OCI-LY7 (cell line): Measurements from ENCODE around the gene CORO6. TPM values are rescaled to one million over a fixed set of nuclear protein-coding genes. Genes with fewer than 3 reads are reported as not detected.

ENCODE experiments used
- BruUV-seq: library from RNA; stranded (reverse); fragments of 400-500 nt; replicated peaks from 2 replicates; lab custom pipeline; 2021; lab: Mats Ljungman, UMichigan
- CTCF ChIA-PET: fragments of 300-600 bp; sonication (Branson Sonifier 250); formaldehyde crosslinking; loops from one replicate; lab custom pipeline; 2022; ENCODE audit warnings: antibody characterized with exemption; ENCODE audit not compliant: unreplicated experiment; lab: Charles Lee
- POLR2A ChIA-PET: fragments of 300-600 bp; sonication (Branson Sonifier 250); formaldehyde crosslinking; loops from one replicate; lab custom pipeline; 2022; ENCODE audit warnings: antibody characterized with exemption; lab: Charles Lee
- DNase-seq: peaks from one replicate; pipeline ENCODE4 v3.0.0-alpha.2; 2015; ENCODE audit warnings: low spot score
- H2AFZ ChIP-seq: fragments of 200-600 bp; sonication (generic), shearing (Covaris generic); 2 replicates; pipeline ENCODE4 v1.6.1; 2014; ENCODE audit warnings: mild to moderate bottlenecking, antibody characterized with exemption, low read length, moderate library complexity
- H3K27ac ChIP-seq: fragments of 200-600 bp; sonication (generic); 2 replicates; pipeline ENCODE4 v1.5.1; 2014; ENCODE audit warnings: mixed run types, low read depth, mild to moderate bottlenecking, moderate library complexity, low read length, inconsistent platforms; ENCODE audit not compliant: poor library complexity, severe bottlenecking
- H3K36me3 ChIP-seq: fragments of 200-600 bp; sonication (generic); 2 replicates; pipeline ENCODE4 v1.6.1; 2014; ENCODE audit warnings: mild to moderate bottlenecking, antibody characterized with exemption, low read length, moderate library complexity, mixed read lengths; ENCODE audit not compliant: insufficient read depth
- H3K4me1 ChIP-seq: fragments of 200-600 bp; sonication (generic); 2 replicates; pipeline ENCODE4 v1.5.1; 2014; ENCODE audit warnings: mild to moderate bottlenecking, low read length; ENCODE audit not compliant: insufficient read depth, poor library complexity, severe bottlenecking
- H3K4me2 ChIP-seq: fragments of 200-600 bp; sonication (generic); 2 replicates; pipeline ENCODE4 v1.6.1; 2014; ENCODE audit warnings: mild to moderate bottlenecking, low read length
- H3K4me3 ChIP-seq: fragments of 200-600 bp; sonication (generic); 2 replicates; pipeline ENCODE4 v1.5.1; 2014; ENCODE audit warnings: mild to moderate bottlenecking, low read depth, low read length; ENCODE audit not compliant: poor library complexity, severe bottlenecking
- H3K79me2 ChIP-seq: fragments of 200-600 bp; sonication (generic); 2 replicates; pipeline ENCODE4 v1.6.1; 2016; ENCODE audit warnings: low read depth, mild to moderate bottlenecking, low read length, moderate library complexity, mixed read lengths; ENCODE audit not compliant: insufficient read depth
- H3K9me2 ChIP-seq: fragments of 200-600 bp; sonication (generic); 2 replicates; pipeline ENCODE4 v1.6.1; 2016; ENCODE audit warnings: mild to moderate bottlenecking, low read length, mixed read lengths; ENCODE audit not compliant: insufficient read depth
- H3K9me3 ChIP-seq: fragments of 200-600 bp; sonication (generic); 2 replicates; pipeline ENCODE4 v1.6.1; 2014; ENCODE audit warnings: mild to moderate bottlenecking, mixed run types, low read length, mixed read lengths
- H4K20me1 ChIP-seq: fragments of 200-600 bp; sonication (generic); 2 replicates; pipeline ENCODE4 v1.6.1; 2014; ENCODE audit warnings: mild to moderate bottlenecking, antibody characterized with exemption, low read length, moderate library complexity, mixed read lengths; ENCODE audit not compliant: insufficient read depth
- EZH2phosphoT487 ChIP-seq: fragments of 200-600 bp; sonication (generic); IDR thresholded peaks from 2 replicates; pipeline ENCODE4 v1.6.1; 2018; ENCODE audit warnings: low read depth, borderline replicate concordance, mild to moderate bottlenecking, mixed run types, antibody characterized with exemption, low read length, moderate library complexity, mixed read lengths
- intact Hi-C: fragments of 100-400 bp; cut with micrococcal nuclease; formaldehyde crosslinking; loops from one replicate; pipeline ENCODE4 v1.10.0; 2022; ENCODE audit not compliant: unreplicated experiment
- total RNA-seq, 2 experiments: library from RNA; depleted of rRNA in 1 of 2; stranded (reverse); fragments of >200 nt in 1 of 2; shearing (Covaris generic) in 1 of 2; gene quantifications; 2 replicates each; pipeline ENCODE4 v1.2.3, GENCODE V29; 2014 to 2022
- TF ChIP-seq, protein P1 (sequence below): fragments of 200-600 bp; sonication (generic); conservative IDR thresholded peaks from 2 replicates; pipeline ENCODE4 v1.5.1; 2014; ENCODE audit warnings: mild to moderate bottlenecking, antibody characterized with exemption, low read length, moderate library complexity, mixed read lengths

Gene CORO6
- total RNA-seq, 2 experiments from 2014 or later, result 5.9 to 6.2 TPM

DNA sequence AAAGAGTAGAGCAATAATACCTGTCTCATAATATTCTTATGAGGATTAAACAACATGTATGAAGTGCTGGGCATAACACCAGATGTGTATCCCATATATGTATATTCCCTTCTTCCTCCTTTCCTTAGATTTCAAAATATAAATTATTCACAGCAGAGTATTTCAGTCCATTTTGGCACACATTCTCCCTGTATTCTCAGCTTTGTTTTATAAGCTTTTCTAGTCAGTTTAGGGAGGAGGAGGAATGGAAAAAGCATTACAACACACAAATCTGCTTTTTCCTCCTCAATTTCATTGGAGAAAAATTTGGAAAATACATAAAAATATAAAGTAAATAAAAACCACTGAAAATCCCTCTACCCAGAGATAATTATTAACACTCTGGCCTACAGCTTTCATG, 46.6 kb upstream of the CORO6 start:
- no peak overlapping the region for H3K27ac ChIP-seq
- H4K20me1 ChIP-seq, result no peaks in the 10 kb centered on the region
- no peak overlapping the region for H3K4me3 ChIP-seq
- H2AFZ ChIP-seq, result no peak overlapping the region
- ChIA-PET CTCF (no interaction called here), POLR2A (interaction anchor here (1.2 kb wide), 1 partner anchor 36 kb away, joined by 3 read pairs; no protein-coding TSS in a partner anchor)
- no TSS peak for BruUV-seq
- no peaks in the 10 kb centered on the region for H3K9me2 ChIP-seq
- H3K4me2 ChIP-seq, result no peak overlapping the region
- peaks cover 80% of the 10 kb centered on the region for H3K36me3 ChIP-seq
- intact Hi-C loops, result no loop called here
- peaks cover 16% of the 10 kb centered on the region for H3K4me1 ChIP-seq
- H3K9me3 ChIP-seq, result no peaks in the 10 kb centered on the region
- TF ChIP-seq, protein P1, sequence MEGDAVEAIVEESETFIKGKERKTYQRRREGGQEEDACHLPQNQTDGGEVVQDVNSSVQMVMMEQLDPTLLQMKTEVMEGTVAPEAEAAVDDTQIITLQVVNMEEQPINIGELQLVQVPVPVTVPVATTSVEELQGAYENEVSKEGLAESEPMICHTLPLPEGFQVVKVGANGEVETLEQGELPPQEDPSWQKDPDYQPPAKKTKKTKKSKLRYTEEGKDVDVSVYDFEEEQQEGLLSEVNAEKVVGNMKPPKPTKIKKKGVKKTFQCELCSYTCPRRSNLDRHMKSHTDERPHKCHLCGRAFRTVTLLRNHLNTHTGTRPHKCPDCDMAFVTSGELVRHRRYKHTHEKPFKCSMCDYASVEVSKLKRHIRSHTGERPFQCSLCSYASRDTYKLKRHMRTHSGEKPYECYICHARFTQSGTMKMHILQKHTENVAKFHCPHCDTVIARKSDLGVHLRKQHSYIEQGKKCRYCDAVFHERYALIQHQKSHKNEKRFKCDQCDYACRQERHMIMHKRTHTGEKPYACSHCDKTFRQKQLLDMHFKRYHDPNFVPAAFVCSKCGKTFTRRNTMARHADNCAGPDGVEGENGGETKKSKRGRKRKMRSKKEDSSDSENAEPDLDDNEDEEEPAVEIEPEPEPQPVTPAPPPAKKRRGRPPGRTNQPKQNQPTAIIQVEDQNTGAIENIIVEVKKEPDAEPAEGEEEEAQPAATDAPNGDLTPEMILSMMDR, result no peak
- TF ChIP-seq EZH2phosphoT487, result no peak
- no peaks in the 10 kb centered on the region for H3K79me2 ChIP-seq
- DNase-seq, result no peak

DNA sequence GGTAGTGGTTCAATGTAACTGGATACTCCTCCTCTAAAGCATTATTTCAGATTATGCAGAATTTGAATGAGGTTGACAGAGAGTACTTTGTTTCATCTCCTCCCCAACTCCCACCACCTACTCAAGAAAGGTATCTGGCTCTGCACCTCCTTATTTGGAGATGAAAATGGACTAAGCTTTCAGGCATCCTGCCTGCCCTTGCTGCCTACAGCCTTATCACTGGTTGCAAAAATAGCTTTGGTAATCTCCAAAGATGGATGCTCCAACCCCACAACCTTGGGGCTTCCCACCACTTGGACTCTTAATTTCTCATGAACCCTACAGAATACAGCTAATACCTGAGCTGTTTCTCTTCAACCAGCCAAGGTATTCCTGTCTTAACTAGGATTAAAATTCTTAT, 45.3 kb upstream of the CORO6 start:
- Histone ChIP-seq H3K9me2 (no peaks in the 10 kb centered on the region), H3K9me3 (no peaks in the 10 kb centered on the region), H4K20me1 (no peaks in the 10 kb centered on the region), H2AFZ (no peak overlapping the region), H3K4me3 (no peak overlapping the region), H3K36me3 (peaks cover 82% of the 10 kb centered on the region), H3K4me1 (peaks cover 10% of the 10 kb centered on the region), H3K27ac (no peak overlapping the region), H3K4me2 (no peak overlapping the region), H3K79me2 (no peaks in the 10 kb centered on the region)
- no peak for DNase-seq
- ChIA-PET CTCF (interaction anchor here (0.6 kb wide), 1 partner anchor 265 kb away, joined by 4 read pairs; no protein-coding TSS in a partner anchor), POLR2A (interaction anchor here (0.6 to 0.9 kb wide), 2 partner anchors 14 to 818 kb away, joined by 3 to 5 read pairs; no protein-coding TSS in a partner anchor)
- TF ChIP-seq, protein P1, result no peak
- TF ChIP-seq EZH2phosphoT487, result no peak
- intact Hi-C loops, result no loop called here
- BruUV-seq, result no TSS peak

DNA sequence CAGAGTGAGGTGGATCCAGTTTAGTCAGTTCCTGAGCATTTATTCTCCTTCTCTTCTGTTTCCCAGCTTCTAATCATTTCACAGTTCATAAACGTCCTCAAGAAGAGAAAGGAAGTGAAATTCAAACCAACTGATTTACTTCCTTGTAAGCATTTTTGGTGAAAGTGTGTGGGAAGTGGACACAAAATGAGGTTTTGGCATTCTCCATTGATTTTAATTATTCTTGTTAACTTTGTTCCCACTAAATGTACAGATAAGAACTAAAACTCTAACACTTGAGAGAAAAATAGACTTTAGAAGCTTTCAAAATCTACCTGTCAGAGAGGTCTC, 42.7 kb upstream of the CORO6 start:
- peaks cover 83% of the 10 kb centered on the region for H3K36me3 ChIP-seq
- POLR2A ChIA-PET, result interaction anchor here (0.9 to 2.2 kb wide), 3 partner anchors 10 to 17 kb away, joined by 4 to 11 read pairs (median 4); no protein-coding TSS in a partner anchor

More for the DNA sequence above, 42.7 kb upstream of the CORO6 start:
- no peaks in the 10 kb centered on the region for H3K9me2 ChIP-seq
- no peaks in the 10 kb centered on the region for H4K20me1 ChIP-seq
- TF ChIP-seq, protein P1, result no peak
- TF ChIP-seq EZH2phosphoT487, result no peak
- no peak overlapping the region for H3K4me2 ChIP-seq
- DNase-seq, result no peak
- intact Hi-C loops, result no loop called here
- no peak overlapping the region for H2AFZ ChIP-seq
- no peaks in the 10 kb centered on the region for H3K79me2 ChIP-seq
- peaks cover 10% of the 10 kb centered on the region for H3K4me1 ChIP-seq
- H3K9me3 ChIP-seq, result no peaks in the 10 kb centered on the region
- BruUV-seq, result TSS peak; percentile 18
- H3K4me3 ChIP-seq, result no peak overlapping the region
- peak overlapping the region; percentile 8 for H3K27ac ChIP-seq
- CTCF ChIA-PET, result no interaction called here
